OCI-LY1 (cell line): ENCODE measurements around the gene CHST11.

Experiments used
- CTCF ChIP-seq: fragments of 200-600 bp; sonication (generic), shearing (Covaris generic); IDR thresholded peaks from 2 replicates; pipeline ENCODE4 v1.5.1; 2017; ENCODE audit warnings: mild to moderate bottlenecking, antibody characterized with exemption, low read length, moderate library complexity, mixed read lengths
- EZH2 ChIP-seq: fragments of 200-600 bp; sonication (generic), shearing (Covaris generic); IDR thresholded peaks from 2 replicates; pipeline ENCODE4 v1.8.0; 2017; ENCODE audit warnings: borderline replicate concordance, mixed run types, mild to moderate bottlenecking, antibody characterized with exemption, low read length, moderate library complexity, mixed read lengths

- TF ChIP-seq CTCF: no peak
- no peak for TF ChIP-seq EZH2
Measured at GRCh38 chr12:104596134-104596799, 139.5 kb downstream of the CHST11 start.
